GM23338 (cell line): ENCODE measurements around the gene VPS45.

Experiments
- CREB1 ChIP-seq: fragments of 250-450 bp; sonication (Bioruptor Pico); IDR thresholded peaks from 2 replicates; pipeline ENCODE4 v1.5.0; 2020; ENCODE audit warnings: low read depth, mild to moderate bottlenecking, moderate library complexity
- CTCF ChIP-seq, 2 experiments: fragments of 200-600 bp in 1 of 2; sonication (generic) in 1 of 2; conservative IDR thresholded peaks; 2 replicates each; pipeline versions ENCODE4 v1.5.1 to v1.6.1; 2016 to 2017; ENCODE audit warnings: antibody characterized with exemption in 2 of 2, low read depth in 2 of 2, mild to moderate bottlenecking in 2 of 2, moderate library complexity in 1 of 2
- POLR2AphosphoS5 ChIP-seq: IDR thresholded peaks from 2 replicates; pipeline ENCODE4 v1.6.1; 2016; ENCODE audit warnings: antibody characterized with exemption, low read depth

DNA sequence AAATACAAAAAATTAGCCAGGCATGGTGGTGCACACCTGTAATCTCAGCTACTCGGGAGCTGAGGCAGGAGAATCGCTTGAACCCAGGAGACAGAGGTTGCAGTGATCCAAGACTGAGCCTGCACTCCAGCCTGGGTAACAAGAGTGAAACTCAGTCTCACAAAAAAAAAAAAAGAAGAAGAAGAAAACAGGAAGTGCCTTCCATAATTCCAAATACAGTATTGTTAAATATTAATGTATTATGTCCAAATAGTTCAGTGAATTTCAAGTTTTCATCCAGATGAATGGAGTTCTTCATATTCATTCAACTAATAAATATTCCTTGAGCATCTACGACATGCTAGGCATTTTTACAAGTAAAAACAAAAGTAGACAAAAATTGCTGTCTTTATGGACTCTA, 115.5 kb downstream of the VPS45 start:
- TF ChIP-seq POLR2AphosphoS5 (no peak), CTCF (conservative IDR thresholded peaks at IDR 0.05; ENCODE audit: low read depth in 2 of 2) (no peak), CREB1 (CRISPR knock-in tag) (no peak)
